ENCODE measurements around the gene ZGLP1.

The ZGLP1 gene

DNA sequence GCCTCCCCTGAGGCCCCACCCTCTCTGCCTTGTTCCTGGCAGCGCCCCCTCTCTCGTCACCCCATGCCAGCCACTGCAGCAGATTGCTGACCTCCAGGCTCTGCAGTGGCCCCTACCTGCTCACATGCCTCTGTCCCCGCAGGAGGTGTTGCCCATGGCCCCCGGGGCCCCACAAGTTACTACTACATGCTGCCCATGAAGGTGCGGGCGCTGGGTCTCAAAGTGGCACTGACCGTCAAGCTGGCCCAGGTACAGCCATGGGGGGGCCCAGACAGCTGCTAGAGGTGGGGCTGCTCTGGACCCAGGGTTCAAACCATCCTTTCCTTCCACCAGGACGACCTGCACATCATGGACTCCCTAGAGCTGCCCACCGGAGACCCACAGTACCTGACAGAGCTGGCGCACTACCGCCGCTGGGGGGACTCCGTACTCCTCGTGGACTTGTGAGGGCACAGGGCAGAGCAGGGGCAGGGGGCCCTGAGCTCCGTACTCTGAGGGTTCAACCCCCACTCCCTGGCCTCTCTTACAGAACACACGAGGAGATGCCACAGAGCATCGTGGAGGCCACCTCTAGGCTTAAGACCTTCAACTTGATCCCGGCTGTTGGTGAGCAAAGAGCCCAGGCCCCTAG, 51.4 kb downstream of the ZGLP1 start:
- Histone ChIP-seq H3K4me1 (ENCODE audit: control insufficient read depth, insufficient read depth, low read length, unreplicated experiment) (no peaks in the 10 kb centered on the region), H3K27me3 (ENCODE audit: insufficient read depth, low read length) (no peaks in the 10 kb centered on the region), H3K79me2 (ENCODE audit: control insufficient read depth, insufficient read depth, low read length, unreplicated experiment) (no peaks in the 10 kb centered on the region), H3K36me3 (ENCODE audit: insufficient read depth, low read length) (no peaks in the 10 kb centered on the region), H3K27ac (ENCODE audit: low read depth, low read length) (no peak overlapping the region), H2AFZ (ENCODE audit: low read length, unreplicated experiment) (no peak overlapping the region), H3K4me3 (ENCODE audit: low read depth, low read length) (no peak overlapping the region)

GRCh38 chr19:10256970-10257615, 52.5 kb downstream of the ZGLP1 start:
- Histone ChIP-seq H3K4me3 (ENCODE audit: low read depth, low read length) (no peak overlapping the region), H3K27me3 (ENCODE audit: insufficient read depth, low read length) (no peaks in the 10 kb centered on the region), H2AFZ (ENCODE audit: low read length, unreplicated experiment) (no peak overlapping the region), H3K36me3 (ENCODE audit: insufficient read depth, low read length) (no peaks in the 10 kb centered on the region), H3K4me1 (ENCODE audit: control insufficient read depth, insufficient read depth, low read length, unreplicated experiment) (no peaks in the 10 kb centered on the region), H3K79me2 (ENCODE audit: control insufficient read depth, insufficient read depth, low read length, unreplicated experiment) (peaks cover 9% of the 10 kb centered on the region), H3K27ac (ENCODE audit: low read depth, low read length) (no peak overlapping the region)

DNA sequence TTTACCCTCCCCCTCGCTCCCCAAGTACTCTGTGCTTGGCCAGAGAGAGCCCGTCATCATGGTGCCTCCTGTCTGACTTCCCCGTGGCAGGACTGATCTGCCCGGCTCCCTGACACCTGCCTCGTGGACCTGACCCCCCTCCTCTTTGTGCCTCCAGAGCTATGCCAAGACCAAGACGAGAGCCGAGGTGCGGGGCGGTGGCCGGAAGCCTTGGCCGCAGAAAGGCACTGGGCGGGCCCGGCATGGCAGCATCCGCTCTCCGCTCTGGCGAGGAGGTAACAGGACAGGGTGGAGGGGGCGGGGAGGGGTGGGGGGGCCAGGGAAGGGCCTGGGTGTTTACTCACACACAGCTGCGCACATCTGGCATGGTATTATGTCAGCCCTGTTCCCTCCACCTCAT, 53.1 kb downstream of the ZGLP1 start:
- no peaks in the 10 kb centered on the region for H3K36me3 ChIP-seq (ENCODE audit: insufficient read depth, low read length)
- no peak overlapping the region for H3K4me3 ChIP-seq (ENCODE audit: low read depth, low read length)
- no peak overlapping the region for H2AFZ ChIP-seq (ENCODE audit: low read length, unreplicated experiment)
- peaks cover 9% of the 10 kb centered on the region for H3K79me2 ChIP-seq (ENCODE audit: control insufficient read depth, insufficient read depth, low read length, unreplicated experiment)
- no peaks in the 10 kb centered on the region for H3K4me1 ChIP-seq (ENCODE audit: control insufficient read depth, insufficient read depth, low read length, unreplicated experiment)
- no peaks in the 10 kb centered on the region for H3K27me3 ChIP-seq (ENCODE audit: insufficient read depth, low read length)
- H3K27ac ChIP-seq (ENCODE audit: low read depth, low read length), result no peak overlapping the region

DNA sequence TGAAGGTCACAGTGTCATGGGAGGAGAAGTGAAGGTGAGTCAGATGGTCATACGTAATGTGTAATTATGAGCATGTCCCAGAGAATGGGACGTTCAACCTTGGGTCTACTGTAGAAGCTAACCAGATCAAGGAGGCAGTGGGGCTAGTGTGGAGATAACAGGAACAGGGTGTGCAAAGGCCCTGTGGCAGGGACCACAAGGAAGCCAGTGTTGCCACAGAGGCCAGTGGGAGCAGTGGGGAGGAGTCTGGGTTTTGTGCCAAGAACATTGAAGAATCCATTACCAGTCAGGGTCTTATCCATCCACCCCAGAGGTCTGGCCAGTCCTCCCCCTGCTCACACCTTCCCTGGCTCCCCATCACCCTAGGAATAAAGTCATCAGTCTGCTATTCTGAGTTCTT, 54.3 kb downstream of the ZGLP1 start:
- Histone ChIP-seq H3K27ac (ENCODE audit: low read depth, low read length) (no peak overlapping the region), H3K79me2 (ENCODE audit: control insufficient read depth, insufficient read depth, low read length, unreplicated experiment) (peaks cover 9% of the 10 kb centered on the region), H3K4me3 (ENCODE audit: low read depth, low read length) (no peak overlapping the region), H2AFZ (ENCODE audit: low read length, unreplicated experiment) (no peak overlapping the region), H3K36me3 (ENCODE audit: insufficient read depth, low read length) (no peaks in the 10 kb centered on the region), H3K27me3 (ENCODE audit: insufficient read depth, low read length) (no peaks in the 10 kb centered on the region), H3K4me1 (ENCODE audit: control insufficient read depth, insufficient read depth, low read length, unreplicated experiment) (no peaks in the 10 kb centered on the region)

Measured in ACC112 (cell line).